Gastrocnemius medialis (tissue), 4 donors: ENCODE measurements around the gene BYSL. TPM values are rescaled to one million over a fixed set of nuclear protein-coding genes. Genes with fewer than 3 reads are reported as not detected.

ENCODE experiments used
- ATAC-seq, 2 donors: fragments of 150-250 bp; one replicate each; pipeline ENCODE4 v1.9.1; 2016
- DNase-seq, 2 donors: peaks; one replicate each; pipeline ENCODE4 v3.0.0-alpha.2; 2019
- H3K27ac ChIP-seq, 4 donors: fragments of 200-600 bp; sonication (generic); 1 replicate in 1 of 4; 2 replicates in 3 of 4; pipeline ENCODE4 v1.5.1; 2016 to 2018; ENCODE audit warnings: mild to moderate bottlenecking in 2 of 4, moderate library complexity in 1 of 4
- H3K27me3 ChIP-seq, 3 donors: fragments of 200-600 bp; sonication (generic) in 2 of 3; 1 replicate in 1 of 3; 2 replicates in 2 of 3; pipeline versions ENCODE4 v1.5.1 to v1.6.0; 2016 to 2019; ENCODE audit warnings: mild to moderate bottlenecking in 1 of 3, moderate library complexity in 1 of 3
- H3K36me3 ChIP-seq, 2 donors: fragments of 200-600 bp; sonication (generic) in 1 of 2; one replicate each; pipeline ENCODE4 v1.5.1; 2017 to 2018
- H3K4me1 ChIP-seq, 2 donors: fragments of 200-600 bp; sonication (generic) in 1 of 2; one replicate each; pipeline ENCODE4 v1.5.1; 2016 to 2017; ENCODE audit warnings: mild to moderate bottlenecking in 2 of 2
- H3K4me3 ChIP-seq, 4 donors: fragments of 200-600 bp; sonication (generic) in 3 of 4; 1 replicate in 1 of 4; 2 replicates in 3 of 4; pipeline ENCODE4 v1.5.1; 2016 to 2019; ENCODE audit warnings: mild to moderate bottlenecking in 2 of 4
- H3K9me3 ChIP-seq, 3 donors: fragments of 200-600 bp; sonication (generic) in 2 of 3; 1 replicate in 1 of 3; 2 replicates in 2 of 3; pipeline ENCODE4 v1.5.1; 2016 to 2019
- POLR2A ChIP-seq, 2 donors: fragments of 450-650 bp; IDR thresholded peaks; one replicate each; pipeline ENCODE4 v1.6.1; 2017; ENCODE audit warnings: antibody characterized with exemption in 2 of 2, mild to moderate bottlenecking in 2 of 2, moderate library complexity in 2 of 2
- in situ Hi-C, 4 donors: fragments of 200-750 bp; cut with MboI; loops; one replicate each; pipeline versions ENCODE4 v1.15.0 to v1.8.0; 2017; ENCODE audit warnings: low sequenced_read_pairs in 4 of 4
- intact Hi-C: fragments of 100-400 bp; cut with DNase I; formaldehyde crosslinking; loops from one replicate; pipeline ENCODE4 v1.15.1; 2023; ENCODE audit warnings: low total_unique reads
- total RNA-seq, 4 donors: library from RNA; depleted of rRNA; stranded (reverse); fragments of >200 nt; gene quantifications; one replicate each; pipeline versions ENCODE4 v1.1.0 to v1.2.3, GENCODE V29; 2016
- TF ChIP-seq, protein P1 (sequence below), 5 experiments: fragments of 450-650 bp in 3 of 5; fragments of 200-600 bp in 2 of 5; sonication (generic) in 2 of 5; IDR thresholded peaks in 4 of 5; conservative IDR thresholded peaks in 1 of 5; 1 replicate in 4 of 5; 2 replicates in 1 of 5; pipeline ENCODE4 v1.5.1; 2016 to 2019; ENCODE audit warnings: antibody characterized with exemption in 5 of 5, mild to moderate bottlenecking in 3 of 5, moderate library complexity in 3 of 5

The BYSL gene
- total RNA-seq, 4 donors from 2014 or later, result 8.0 to 16.6 (median 12.9) TPM

GRCh38 chr6:41895300-41896233 lies 25.7 kb upstream of the BYSL start, which contains the start of gene USP49:
USP49 (minus strand) TSS chr6:41895375; CDS start chr6:41806983, 88,392 bp downstream.
- H3K4me1 ChIP-seq, result peaks cover 8 to 22% of the 10 kb centered on the region in 2 donors
- intact Hi-C loops (loop anchor here (1.0 kb wide), 3 partner anchors 26 to 108 kb away; partner anchors contain the start of genes BYSL, CCND3, MED20 and TOMM6), in situ Hi-C loops (no loop called here)
- peak within 1 kb of the TSS; percentile 69 to 91 (median 76) for H3K4me3 ChIP-seq
- no peaks in the 10 kb centered on the region for H3K9me3 ChIP-seq
- H3K27ac ChIP-seq, result peak within 1 kb of the TSS; percentile 84 to 91 (median 86)
- ATAC-seq, result peak; percentile 96 to 97
- H3K36me3 ChIP-seq, result no peaks in the 10 kb centered on the region
- peak; percentile 83 to 84 for DNase-seq
- TF ChIP-seq POLR2A (IDR thresholded peaks at IDR 0.05), result peak in 1 of 2 donors; percentile 41
- TF ChIP-seq, protein P1, sequence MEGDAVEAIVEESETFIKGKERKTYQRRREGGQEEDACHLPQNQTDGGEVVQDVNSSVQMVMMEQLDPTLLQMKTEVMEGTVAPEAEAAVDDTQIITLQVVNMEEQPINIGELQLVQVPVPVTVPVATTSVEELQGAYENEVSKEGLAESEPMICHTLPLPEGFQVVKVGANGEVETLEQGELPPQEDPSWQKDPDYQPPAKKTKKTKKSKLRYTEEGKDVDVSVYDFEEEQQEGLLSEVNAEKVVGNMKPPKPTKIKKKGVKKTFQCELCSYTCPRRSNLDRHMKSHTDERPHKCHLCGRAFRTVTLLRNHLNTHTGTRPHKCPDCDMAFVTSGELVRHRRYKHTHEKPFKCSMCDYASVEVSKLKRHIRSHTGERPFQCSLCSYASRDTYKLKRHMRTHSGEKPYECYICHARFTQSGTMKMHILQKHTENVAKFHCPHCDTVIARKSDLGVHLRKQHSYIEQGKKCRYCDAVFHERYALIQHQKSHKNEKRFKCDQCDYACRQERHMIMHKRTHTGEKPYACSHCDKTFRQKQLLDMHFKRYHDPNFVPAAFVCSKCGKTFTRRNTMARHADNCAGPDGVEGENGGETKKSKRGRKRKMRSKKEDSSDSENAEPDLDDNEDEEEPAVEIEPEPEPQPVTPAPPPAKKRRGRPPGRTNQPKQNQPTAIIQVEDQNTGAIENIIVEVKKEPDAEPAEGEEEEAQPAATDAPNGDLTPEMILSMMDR (IDR thresholded peaks at IDR 0.05 in 4 of 5, conservative IDR thresholded peaks at IDR 0.05 in 1 of 5), result no peak
- H3K27me3 ChIP-seq, result no peaks in the 10 kb centered on the region

DNA sequence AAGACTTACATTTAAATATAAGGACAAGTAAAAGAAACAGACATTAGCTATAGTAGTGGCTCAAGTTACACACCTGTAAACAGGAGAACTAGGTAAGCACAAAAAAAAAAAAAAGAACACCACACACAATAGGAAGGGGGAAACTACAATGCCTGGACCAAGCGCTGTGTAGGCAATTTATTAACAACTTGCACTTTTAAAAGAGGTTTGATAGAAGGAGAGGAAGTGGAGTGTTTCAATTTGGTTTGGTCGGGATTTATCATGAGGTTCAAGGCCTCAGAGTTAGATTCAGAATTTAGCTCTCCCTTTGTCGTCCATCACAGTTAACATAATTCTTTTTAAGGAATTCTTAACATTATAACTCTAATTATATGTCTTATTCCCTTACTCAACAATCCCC lies 25.0 kb upstream of the BYSL start:
- DNase-seq (no peak), ATAC-seq (no peak)
- H3K27ac ChIP-seq, result peak overlapping the region in 3 of 4 donors; percentile 84 to 91 (median 85)
- no peaks in the 10 kb centered on the region for H3K9me3 ChIP-seq
- H3K4me3 ChIP-seq, result peak overlapping the region; percentile 69 to 91 (median 76)
- in situ Hi-C loops (no loop called here), intact Hi-C loops (no loop called here)
- TF ChIP-seq, protein P1 (IDR thresholded peaks at IDR 0.05 in 4 of 5, conservative IDR thresholded peaks at IDR 0.05 in 1 of 5), result no peak
- TF ChIP-seq POLR2A (IDR thresholded peaks at IDR 0.05), result no peak
- no peaks in the 10 kb centered on the region for H3K27me3 ChIP-seq
- peaks cover 0 to 4% of the 10 kb centered on the region in 2 donors for H3K36me3 ChIP-seq
- peaks cover 8 to 22% of the 10 kb centered on the region in 2 donors for H3K4me1 ChIP-seq

GRCh38 chr6:41900861-41901260 lies 20.4 kb upstream of the BYSL start:
- peaks cover 0 to 22% of the 10 kb centered on the region in 2 donors for H3K36me3 ChIP-seq
- no peaks in the 10 kb centered on the region for H3K27me3 ChIP-seq
- TF ChIP-seq POLR2A (IDR thresholded peaks at IDR 0.05), result no peak
- TF ChIP-seq, protein P1 (IDR thresholded peaks at IDR 0.05 in 4 of 5, conservative IDR thresholded peaks at IDR 0.05 in 1 of 5), result no peak
- H3K9me3 ChIP-seq, result no peaks in the 10 kb centered on the region
- DNase-seq, result no peak
- no peak for ATAC-seq
- intact Hi-C loops (no loop called here), in situ Hi-C loops (loop anchor here in 1 of 4 donors (10.0 to 25.0 kb wide), 2 partner anchors 106 to 311 kb away; partner anchors contain the start of gene MRPS10)
- peaks cover 6 to 9% of the 10 kb centered on the region in 2 donors for H3K4me1 ChIP-seq
- no peak overlapping the region for H3K4me3 ChIP-seq
- H3K27ac ChIP-seq, result no peak overlapping the region

DNA sequence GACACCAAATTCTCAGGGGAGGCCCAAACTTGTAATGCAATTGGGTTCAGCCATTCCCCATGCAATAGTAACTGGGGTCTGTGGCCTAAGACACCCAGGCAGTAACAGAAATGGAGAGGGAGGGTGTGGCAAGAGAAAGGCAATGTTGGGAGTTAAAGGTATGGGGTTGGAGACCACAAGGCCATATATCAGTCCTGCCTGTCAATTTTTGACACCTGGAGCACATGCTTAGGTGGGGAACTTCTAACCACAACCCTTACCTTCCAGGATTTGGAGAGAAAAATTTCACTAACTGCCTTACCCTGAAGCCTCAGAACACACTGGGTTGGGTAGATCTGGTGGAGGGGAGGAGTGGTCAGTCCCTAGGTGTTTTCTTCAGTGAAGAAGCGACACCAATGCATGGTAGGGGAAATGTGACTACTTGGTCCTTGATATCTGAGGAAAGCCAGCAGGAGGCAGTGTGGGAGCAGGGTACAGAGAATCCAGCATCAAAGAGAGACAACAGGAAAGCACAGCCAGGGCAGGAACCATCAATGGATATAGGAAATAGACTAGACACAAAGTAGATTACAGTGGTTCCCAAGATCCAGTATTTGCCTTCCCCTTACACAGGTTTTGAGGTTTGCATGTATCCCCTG lies 19.3 kb upstream of the BYSL start:
- Histone ChIP-seq H3K4me3 (no peak overlapping the region), H3K27ac (no peak overlapping the region), H3K4me1 (no peaks in the 10 kb centered on the region), H3K36me3 (peaks cover 0 to 32% of the 10 kb centered on the region in 2 donors), H3K9me3 (no peaks in the 10 kb centered on the region), H3K27me3 (no peaks in the 10 kb centered on the region)
- in situ Hi-C loops, result loop anchor here in 1 of 4 donors (10.0 to 25.0 kb wide), 2 partner anchors 107 to 310 kb away; partner anchors contain the start of gene MRPS10
- intact Hi-C loops, result no loop called here
- DNase-seq (no peak), ATAC-seq (no peak)
- TF ChIP-seq POLR2A (IDR thresholded peaks at IDR 0.05), result no peak
- TF ChIP-seq, protein P1 (IDR thresholded peaks at IDR 0.05 in 4 of 5, conservative IDR thresholded peaks at IDR 0.05 in 1 of 5), result no peak
